A549 (cell line): ENCODE data around the gene PIAS3.

Experiments used
- CTCF ChIP-seq: fragments of >200 bp; sonication (Bioruptor Twin); formaldehyde crosslinking; IDR thresholded peaks from 3 replicates; pipeline ENCODE4 v1.5.1; 2016
- EP300 ChIP-seq, 2 experiments: fragments of >200 bp; sonication (Bioruptor Twin); formaldehyde crosslinking; IDR thresholded peaks; 2 replicates in 1 of 2; 3 replicates in 1 of 2; pipeline ENCODE4 v1.6.1; 2016 to 2017
- FOSL2 ChIP-seq, 2 experiments: fragments of 450-650 bp in 1 of 2; fragments of >200 bp in 1 of 2; sonication (Bioruptor Twin) in 1 of 2; formaldehyde crosslinking; IDR thresholded peaks; 2 replicates each; pipeline versions ENCODE4 v1.5.0 to v1.6.1; 2016 to 2020; ENCODE audit warnings: mild to moderate bottlenecking in 1 of 2, moderate library complexity in 1 of 2
- KDM5A ChIP-seq: fragments of 200-600 bp; sonication (generic); IDR thresholded peaks from 2 replicates; pipeline ENCODE4 v1.6.1; 2016; ENCODE audit warnings: antibody characterized with exemption, mild to moderate bottlenecking
- RCOR1 ChIP-seq: fragments of 150-350 bp; IDR thresholded peaks from 2 replicates; pipeline ENCODE4 v1.6.1; 2014; ENCODE audit warnings: antibody characterized with exemption, low read length, low read depth
- REST ChIP-seq: fragments of 200-600 bp; sonication (generic); IDR thresholded peaks from 2 replicates; pipeline ENCODE4 v1.6.1; 2016; ENCODE audit warnings: antibody characterized with exemption, mild to moderate bottlenecking, moderate library complexity
- SREBF2 ChIP-seq: fragments of 450-650 bp; IDR thresholded peaks from 2 replicates; pipeline ENCODE4 v1.6.1; 2014; ENCODE audit warnings: mild to moderate bottlenecking, moderate library complexity
- USF2 ChIP-seq: fragments of 450-650 bp; IDR thresholded peaks from 2 replicates; pipeline ENCODE4 v1.6.1; 2014; ENCODE audit warnings: antibody characterized with exemption

GRCh38 chr1:145806844-145807243, 52.0 kb downstream of the PIAS3 start:
- no peak for TF ChIP-seq CTCF
- TF ChIP-seq FOSL2 (IDR thresholded peaks at IDR 0.05), result no peak
- TF ChIP-seq FOSL2 (CRISPR knock-in tag; IDR thresholded peaks at IDR 0.05), result no peak
- no peak for TF ChIP-seq SREBF2
- no peak for TF ChIP-seq EP300 (IDR thresholded peaks at IDR 0.05)
- TF ChIP-seq USF2, result no peak
- 0 out of 2 replicates have a peak, but pooled peaks have one; percentile 15 for TF ChIP-seq REST
- TF ChIP-seq KDM5A, result no peak
- TF ChIP-seq RCOR1, result no peak
